Osteocyte (in vitro differentiated cells): ENCODE data around the gene CYP19A1. TPM values are rescaled to one million over a fixed set of nuclear protein-coding genes. Genes with fewer than 3 reads are reported as not detected.

Experiments used
- DNase-seq: peaks from one replicate; pipeline ENCODE4 v3.0.0; 2021; ENCODE audit warnings: mixed read lengths; ENCODE audit not compliant: unreplicated experiment; ENCODE audit errors: extremely low spot score
- H3K27ac Mint-ChIP-seq: one replicate; pipeline ENCODE4 v1.8.0; 2021; ENCODE audit warnings: mild to moderate bottlenecking, mixed read lengths; ENCODE audit not compliant: unreplicated experiment
- H3K27me3 Mint-ChIP-seq: one replicate; pipeline ENCODE4 v1.8.0; 2021; ENCODE audit warnings: mixed read lengths; ENCODE audit not compliant: unreplicated experiment
- H3K36me3 Mint-ChIP-seq: one replicate; pipeline ENCODE4 v1.8.0; 2021; ENCODE audit warnings: mixed read lengths; ENCODE audit not compliant: unreplicated experiment
- H3K4me1 Mint-ChIP-seq: one replicate; pipeline ENCODE4 v1.8.0; 2021; ENCODE audit warnings: mixed read lengths; ENCODE audit not compliant: unreplicated experiment
- H3K4me3 Mint-ChIP-seq: one replicate; pipeline ENCODE4 v1.8.0; 2021; ENCODE audit warnings: mild to moderate bottlenecking, moderate library complexity, mixed read lengths; ENCODE audit not compliant: unreplicated experiment
- H3K9me3 Mint-ChIP-seq: one replicate; pipeline ENCODE4 v1.8.0; 2021; ENCODE audit warnings: mixed read lengths; ENCODE audit not compliant: unreplicated experiment
- CTCF ChIP-seq: fragments of 200-600 bp; sonication (generic); IDR thresholded peaks from 2 replicates; pipeline ENCODE4 v1.5.0; 2021; ENCODE audit warnings: antibody characterized with exemption, mild to moderate bottlenecking, moderate library complexity
- total RNA-seq: library from RNA; stranded (reverse); gene quantifications from 2 replicates; pipeline ENCODE4 v1.2.1, GENCODE V29; 2021

Gene CYP19A1
- total RNA-seq, 1 donor from 2014 or later: not detected

- Mint-ChIP-seq H3K36me3 (no peaks in the 10 kb centered on the region), H3K4me3 (no peak overlapping the region), H3K4me1 (peaks cover 2% of the 10 kb centered on the region), H3K9me3 (peaks cover 5% of the 10 kb centered on the region), H3K27me3 (peaks cover 30% of the 10 kb centered on the region), H3K27ac (no peak overlapping the region)
- DNase-seq: no peak
- no peak for TF ChIP-seq CTCF
Measured at GRCh38 chr15:51260202-51260601, 78.2 kb downstream of the CYP19A1 start.

GRCh38 chr15:51255533-51255932 lies 82.9 kb downstream of the CYP19A1 start:
- DNase-seq: no peak
- Mint-ChIP-seq H3K27me3 (peaks cover 44% of the 10 kb centered on the region), H3K27ac (no peak overlapping the region), H3K9me3 (no peaks in the 10 kb centered on the region), H3K4me1 (no peaks in the 10 kb centered on the region), H3K4me3 (no peak overlapping the region), H3K36me3 (no peaks in the 10 kb centered on the region)
- no peak for TF ChIP-seq CTCF

DNA sequence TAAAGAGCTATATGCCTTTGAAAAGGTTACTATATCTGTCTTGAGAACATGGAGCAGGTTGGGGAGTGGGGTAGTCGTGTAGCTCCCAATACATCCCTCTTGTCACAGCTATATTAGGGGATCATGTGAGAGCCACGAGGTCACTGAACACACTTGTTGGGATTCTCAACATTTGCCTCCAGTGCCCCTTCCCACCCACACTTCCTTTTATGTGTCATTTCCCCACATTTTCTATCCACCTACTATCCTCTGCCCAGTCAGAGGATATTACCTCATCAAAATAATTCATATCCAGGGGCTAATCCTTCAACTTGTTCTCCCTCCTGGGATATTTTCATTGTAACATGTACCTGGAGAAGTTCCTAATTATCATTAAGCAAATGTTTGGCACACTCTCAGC lies 85.0 kb downstream of the CYP19A1 start:
- H3K9me3 Mint-ChIP-seq: no peaks in the 10 kb centered on the region
- no peaks in the 10 kb centered on the region for H3K4me1 Mint-ChIP-seq
- H3K27me3 Mint-ChIP-seq: peaks cover 33% of the 10 kb centered on the region
- no peak overlapping the region for H3K27ac Mint-ChIP-seq
- H3K4me3 Mint-ChIP-seq: no peak overlapping the region
- TF ChIP-seq CTCF: no peak
- H3K36me3 Mint-ChIP-seq: no peaks in the 10 kb centered on the region
- DNase-seq: no peak

GRCh38 chr15:51252671-51253070 lies 85.7 kb downstream of the CYP19A1 start:
- no peak for DNase-seq
- no peak overlapping the region for H3K4me3 Mint-ChIP-seq
- no peak overlapping the region for H3K27ac Mint-ChIP-seq
- no peaks in the 10 kb centered on the region for H3K36me3 Mint-ChIP-seq
- peaks cover 31% of the 10 kb centered on the region for H3K27me3 Mint-ChIP-seq
- no peaks in the 10 kb centered on the region for H3K4me1 Mint-ChIP-seq
- no peak for TF ChIP-seq CTCF
- H3K9me3 Mint-ChIP-seq: no peaks in the 10 kb centered on the region

DNA sequence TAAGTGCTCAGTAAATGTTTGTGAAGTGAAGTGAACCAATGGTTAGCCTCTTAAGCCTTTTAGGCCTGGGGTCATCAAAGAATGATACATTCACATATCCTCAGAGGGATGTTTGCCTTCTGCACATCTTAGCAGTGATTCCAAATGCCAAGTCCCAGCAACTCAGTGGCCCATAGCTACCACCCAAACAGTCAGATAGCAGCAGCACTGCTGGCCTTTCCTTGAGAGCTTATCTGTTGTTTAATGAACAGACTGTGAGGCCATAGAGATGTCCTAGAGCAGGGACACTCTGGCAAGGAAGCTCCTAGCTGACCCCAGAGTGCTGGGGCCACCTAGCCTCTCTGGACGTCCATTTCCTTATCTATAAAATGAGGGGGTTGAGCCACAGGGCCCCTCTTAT lies 86.8 kb downstream of the CYP19A1 start:
- Mint-ChIP-seq H3K4me1 (no peaks in the 10 kb centered on the region), H3K27me3 (peaks cover 31% of the 10 kb centered on the region), H3K27ac (no peak overlapping the region), H3K9me3 (no peaks in the 10 kb centered on the region), H3K4me3 (no peak overlapping the region), H3K36me3 (no peaks in the 10 kb centered on the region)
- no peak for TF ChIP-seq CTCF
- DNase-seq: no peak
